Endometrial microvascular endothelial cells (primary cell): ENCODE results near the gene NTN4. TPM values are rescaled to one million over a fixed set of nuclear protein-coding genes. Genes with fewer than 3 reads are reported as not detected.
"Not testable (repeated sequence)": the region's sequence is repeated elsewhere in the genome, so short reads cannot be mapped to it uniquely, and the experiment has no call there.

ENCODE experiments used
- in situ Hi-C: cut with HindIII; loops from 2 replicates; pipeline ENCODE4 v1.10.0; 2017; ENCODE audit warnings: low sequenced_read_pairs, low pct_unique_long_range_greater_than_20kb; ENCODE audit errors: inconsistent ontology term
- total RNA-seq: library from RNA; depleted of rRNA; stranded (reverse); fragments of >200 nt; gene quantifications from one replicate; pipeline ENCODE4 v1.2.3, GENCODE V29; 2015; ENCODE audit errors: inconsistent ontology term

The NTN4 gene
- total RNA-seq, 1 donor from 2014 or later, result 119 TPM

DNA sequence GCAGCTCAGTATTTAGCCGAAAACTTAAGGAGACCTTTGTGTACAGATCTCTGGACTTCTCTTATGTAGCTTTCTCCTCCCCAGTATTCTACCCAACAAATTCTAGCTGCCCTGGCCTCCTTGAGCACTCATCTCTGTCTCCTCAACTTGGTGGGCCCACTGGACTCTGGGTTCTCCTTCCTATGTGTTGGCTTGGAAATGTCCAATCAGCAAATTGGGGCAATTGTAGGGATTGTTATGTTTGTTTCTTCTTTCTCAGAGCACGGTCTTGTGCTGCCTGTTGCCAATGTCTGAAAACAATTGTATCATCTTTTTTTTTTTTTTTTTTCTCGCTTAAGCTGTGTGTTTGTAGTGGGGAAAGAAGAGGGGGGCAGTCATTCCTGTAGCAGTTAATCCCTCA is 30.2 kb downstream of the NTN4 start:
- in situ Hi-C loops, result no loop called here

GRCh38 chr12:95759718-95760117 is 30.8 kb downstream of the NTN4 start:
- in situ Hi-C loops, result no loop called here

DNA sequence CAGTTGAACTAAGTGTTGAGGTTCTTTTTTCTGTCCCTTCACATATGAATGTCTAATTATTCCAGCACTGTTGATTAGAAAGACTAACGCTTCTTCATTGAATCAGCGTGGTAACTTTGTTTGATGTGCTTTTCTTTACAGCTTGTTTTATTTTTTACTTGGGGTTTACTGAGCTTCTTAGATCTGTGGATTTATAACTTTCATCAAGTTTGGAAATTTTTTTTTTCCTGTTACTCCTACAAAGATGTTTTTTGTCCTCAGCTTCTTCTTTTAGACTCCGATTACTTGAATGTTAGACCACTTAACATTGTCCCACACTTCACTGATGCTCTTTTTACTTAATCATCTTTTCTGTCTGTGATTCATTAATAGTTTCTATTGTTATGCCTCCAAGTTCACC is 31.5 kb downstream of the NTN4 start:
- in situ Hi-C loops, result no loop called here

DNA sequence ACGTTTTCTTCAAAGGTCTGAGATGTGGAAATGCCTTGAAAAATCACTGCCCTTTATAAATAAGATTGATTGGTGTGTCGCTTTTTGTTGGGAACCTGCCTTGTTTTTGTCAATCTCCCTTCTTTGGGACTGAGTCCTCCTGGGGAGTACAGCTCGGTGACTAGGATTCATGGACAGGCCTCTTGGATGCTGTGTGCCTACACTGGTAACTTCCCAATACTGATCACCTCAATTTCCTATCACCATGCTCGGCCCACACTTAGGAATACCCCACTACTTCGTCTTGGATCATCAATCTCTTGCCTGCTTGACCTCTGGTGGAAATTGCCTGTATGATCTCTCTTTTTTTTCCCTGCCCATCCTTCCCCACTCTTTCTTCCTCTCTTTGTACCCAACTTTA is 34.2 kb downstream of the NTN4 start:
- in situ Hi-C loops, result no loop called here

DNA sequence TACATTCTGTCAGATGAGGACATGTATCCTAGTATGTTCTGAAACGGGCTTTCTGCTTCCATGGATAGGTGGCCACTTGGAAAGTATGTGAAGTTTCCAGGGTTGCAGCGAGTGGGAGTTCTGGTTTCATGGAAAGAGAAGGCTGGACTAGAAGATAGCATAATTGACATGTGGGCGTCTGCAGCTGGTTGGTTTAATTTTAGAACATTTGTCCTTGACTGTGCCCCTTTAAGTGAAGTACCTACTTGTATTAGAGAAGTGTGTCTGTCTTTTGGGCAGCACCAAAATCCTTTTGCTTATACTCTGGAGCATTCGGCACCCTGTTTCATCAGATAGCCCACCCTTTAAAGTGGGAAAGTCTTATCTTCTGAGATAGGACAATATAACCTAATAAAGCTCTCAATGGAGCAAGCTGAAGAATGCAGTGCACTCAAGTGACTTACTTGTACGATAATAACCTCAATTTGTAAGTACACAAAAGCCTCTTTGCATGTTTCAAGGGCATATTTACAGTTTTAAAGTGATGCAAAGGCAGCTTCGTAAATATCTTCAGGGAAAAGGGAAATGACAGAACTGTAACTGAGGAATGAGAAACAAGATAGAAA is 35.2 kb downstream of the NTN4 start:
- in situ Hi-C loops, result no loop called here

DNA sequence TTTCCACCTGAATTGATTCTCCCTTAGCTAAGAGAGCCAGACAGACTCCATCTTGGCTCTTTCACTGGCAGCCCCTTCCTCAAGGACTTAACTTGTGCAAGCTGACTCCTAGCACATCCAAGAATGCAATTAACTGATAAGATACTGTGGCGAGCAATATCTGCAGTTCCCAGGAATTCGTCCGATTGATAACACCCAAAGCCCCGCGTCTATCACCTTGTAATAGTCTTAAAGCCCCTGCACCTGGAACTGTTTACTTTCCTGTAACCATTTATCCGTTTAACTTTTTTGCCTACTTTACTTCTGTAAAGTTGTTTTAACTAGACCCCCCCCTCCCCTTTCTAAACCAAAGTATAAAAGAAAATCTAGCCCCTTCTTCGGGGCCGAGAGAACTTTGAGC is 44.5 kb downstream of the NTN4 start:
- in situ Hi-C loops, result not testable (repeated sequence)

DNA sequence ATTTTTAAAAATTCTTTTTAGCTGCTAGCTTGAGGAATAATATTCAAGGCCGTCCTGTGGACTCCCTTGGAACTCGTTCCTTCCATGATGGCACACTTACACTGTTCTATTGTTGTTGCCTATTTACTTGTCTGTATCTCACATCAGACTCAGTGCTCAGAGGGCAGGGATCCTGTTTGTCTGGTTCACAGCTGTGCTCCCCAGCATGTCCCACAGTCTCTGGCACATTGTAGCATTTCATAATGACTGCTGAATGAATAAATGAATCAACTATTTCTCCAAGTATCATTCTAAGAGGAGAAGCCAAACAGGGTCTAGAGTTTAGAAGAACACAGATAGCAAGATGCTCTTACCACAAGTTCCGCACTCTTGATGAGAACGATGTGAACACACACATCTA is 48.0 kb downstream of the NTN4 start:
- in situ Hi-C loops, result no loop called here

DNA sequence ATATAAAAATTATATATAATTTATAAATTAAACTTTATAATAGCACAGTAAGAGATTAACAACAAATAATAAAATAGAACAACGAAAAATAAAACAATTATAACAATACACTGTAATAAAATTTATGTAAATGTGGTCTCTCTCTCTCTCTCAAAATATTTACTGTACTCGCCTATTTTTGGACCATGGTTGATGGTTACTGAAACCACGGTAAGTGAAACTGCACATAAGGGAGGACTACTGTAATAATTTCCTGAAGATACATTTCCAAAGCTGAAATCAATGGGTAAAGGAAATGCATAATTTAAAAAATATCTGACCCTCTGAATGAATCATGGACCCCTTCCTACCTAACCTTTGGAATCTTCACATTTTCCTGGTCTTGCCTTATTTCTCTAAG is 48.9 kb downstream of the NTN4 start:
- in situ Hi-C loops, result no loop called here

DNA sequence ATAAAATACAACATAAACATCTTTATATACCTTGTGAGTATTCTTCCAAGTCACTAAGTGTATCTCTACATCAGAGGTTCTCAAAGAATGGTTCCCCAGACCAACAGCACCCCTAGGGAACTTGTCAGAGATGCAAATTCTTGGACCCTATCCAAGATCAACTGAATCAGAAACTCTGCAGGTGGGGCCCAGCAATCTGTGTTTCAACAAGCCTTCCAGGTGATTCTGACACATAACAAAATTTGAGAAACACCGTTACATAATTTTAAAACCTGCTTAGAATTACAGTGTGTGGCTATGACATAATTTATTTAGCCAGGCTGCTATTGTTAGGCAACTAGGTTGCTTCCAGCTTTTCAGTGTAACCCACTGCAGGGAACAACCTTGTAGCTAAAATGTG is 49.8 kb downstream of the NTN4 start:
- in situ Hi-C loops, result no loop called here

GRCh38 chr12:95739561-95740313 is 50.8 kb downstream of the NTN4 start:
- in situ Hi-C loops, result no loop called here

DNA sequence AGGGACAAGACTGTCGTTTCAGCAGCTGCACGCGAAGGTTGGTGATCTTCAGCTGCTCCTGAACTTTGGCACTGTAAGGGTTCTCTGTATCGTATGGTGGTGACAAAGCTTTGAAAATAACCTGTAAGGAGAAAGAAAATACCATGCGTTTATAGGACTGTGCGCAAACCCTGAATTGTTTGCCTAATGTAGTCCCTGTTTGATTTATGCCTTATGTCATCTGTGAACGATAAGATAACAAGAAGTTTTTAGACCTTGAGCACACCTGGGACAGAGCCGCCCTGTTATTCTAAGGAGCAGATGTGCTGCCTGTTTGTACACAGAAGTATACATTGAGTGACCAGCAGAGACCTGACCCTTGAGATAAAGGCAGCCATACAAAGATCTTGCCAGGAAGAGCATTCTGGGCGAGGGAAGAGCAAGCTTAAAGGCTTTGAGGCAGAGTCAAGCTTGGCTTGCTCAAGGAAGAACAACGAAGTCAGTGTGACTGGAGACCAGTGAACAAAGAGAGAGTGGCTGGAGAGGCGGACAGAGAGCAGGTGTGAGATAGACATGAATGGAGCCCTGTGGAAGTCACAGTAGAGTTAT is 52.4 kb downstream of the NTN4 start:
- in situ Hi-C loops, result no loop called here

DNA sequence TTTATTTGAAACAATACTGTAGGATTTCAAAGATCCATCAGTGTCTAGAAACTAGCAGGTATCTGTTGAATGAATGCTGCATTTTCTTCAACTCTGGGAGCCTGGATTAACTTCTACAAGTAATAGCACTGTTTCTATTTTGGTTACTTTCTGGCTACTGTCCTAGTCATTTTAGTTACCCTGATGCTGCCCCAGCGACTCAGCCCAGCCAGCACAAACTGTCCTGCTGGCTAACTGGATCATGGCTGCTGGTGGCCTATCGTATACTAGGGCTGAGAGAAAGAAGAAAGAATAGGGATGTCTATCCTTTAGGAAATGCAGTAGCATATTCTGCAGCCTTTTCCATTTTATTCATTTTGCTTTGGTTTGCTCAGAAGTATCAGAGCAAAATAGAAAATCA is 53.9 kb downstream of the NTN4 start:
- in situ Hi-C loops, result no loop called here

- in situ Hi-C loops, result not testable (repeated sequence)
Observed at GRCh38 chr12:95735728-95736127, 54.8 kb downstream of the NTN4 start.

DNA sequence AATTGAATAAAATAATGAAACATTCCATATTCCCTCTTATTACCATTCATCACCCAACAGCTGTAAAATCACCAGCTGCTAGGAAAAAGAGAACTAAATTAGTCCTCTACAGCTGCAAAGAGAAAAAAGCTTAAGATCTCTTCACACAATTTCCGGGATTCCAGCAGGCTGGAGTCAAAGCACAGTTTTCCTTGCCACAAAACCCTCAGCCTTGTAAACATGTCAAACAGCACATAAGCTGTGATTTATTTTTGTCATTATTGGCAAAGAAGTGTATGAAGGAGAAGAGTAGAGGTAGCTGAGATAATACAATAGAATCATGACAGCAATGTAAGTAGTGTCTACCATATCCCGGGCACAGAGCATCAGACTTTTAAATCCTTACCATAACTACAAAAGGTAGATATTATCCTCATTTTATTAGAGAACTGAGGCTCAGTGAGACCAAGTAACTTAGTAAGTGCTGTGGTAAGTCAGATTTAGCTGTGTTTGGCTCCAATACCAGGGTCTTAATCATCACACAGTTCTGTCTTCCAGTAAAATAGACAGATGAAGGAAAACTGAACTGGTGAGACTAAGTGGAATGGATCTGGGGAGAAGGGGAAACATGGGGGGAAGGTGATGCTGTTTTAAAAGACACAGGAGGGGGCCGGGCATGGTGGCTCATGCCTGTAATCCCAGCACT is 57.3 kb downstream of the NTN4 start:
- in situ Hi-C loops, result no loop called here

GRCh38 chr12:95731519-95731958 is 59.0 kb downstream of the NTN4 start:
- in situ Hi-C loops, result no loop called here

DNA sequence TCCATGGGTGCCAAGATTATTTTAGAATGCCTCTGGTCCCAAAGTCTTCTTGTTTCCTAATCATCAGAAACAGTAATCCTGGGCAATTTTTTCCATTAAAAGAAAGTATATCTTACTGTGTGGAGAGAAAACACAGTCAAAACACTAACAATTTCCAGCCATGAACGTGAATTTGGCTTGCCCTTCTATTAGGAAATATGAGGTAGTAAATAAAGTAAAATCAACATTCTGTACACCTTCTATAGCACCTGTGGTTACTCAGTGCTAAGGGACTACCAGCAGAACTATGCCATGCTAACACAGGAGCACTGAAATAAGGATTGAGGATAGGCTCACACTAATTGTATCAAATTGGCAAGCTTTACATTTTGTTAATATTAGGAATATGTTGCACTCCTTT is 60.1 kb downstream of the NTN4 start:
- in situ Hi-C loops, result no loop called here

GRCh38 chr12:95726903-95727302 is 63.7 kb downstream of the NTN4 start:
- in situ Hi-C loops, result no loop called here

DNA sequence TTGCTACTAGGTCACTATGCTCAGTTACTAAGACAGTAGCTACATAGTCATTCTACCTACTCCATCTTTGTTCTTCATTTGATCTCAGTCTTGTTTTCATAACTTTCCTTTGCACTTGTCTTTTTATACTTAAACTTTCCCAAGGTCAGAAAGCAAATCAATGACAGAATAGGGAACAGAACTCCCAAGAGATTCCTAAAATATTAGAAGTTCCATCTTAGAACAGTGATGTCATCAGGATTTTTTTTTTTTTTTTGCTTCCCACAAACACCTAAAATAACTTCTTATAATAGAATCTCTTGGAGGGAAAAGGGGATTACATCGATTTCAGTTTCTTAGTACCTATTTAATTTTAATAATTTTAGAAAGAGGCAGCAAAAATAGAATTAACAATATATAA is 65.8 kb downstream of the NTN4 start:
- in situ Hi-C loops, result no loop called here

DNA sequence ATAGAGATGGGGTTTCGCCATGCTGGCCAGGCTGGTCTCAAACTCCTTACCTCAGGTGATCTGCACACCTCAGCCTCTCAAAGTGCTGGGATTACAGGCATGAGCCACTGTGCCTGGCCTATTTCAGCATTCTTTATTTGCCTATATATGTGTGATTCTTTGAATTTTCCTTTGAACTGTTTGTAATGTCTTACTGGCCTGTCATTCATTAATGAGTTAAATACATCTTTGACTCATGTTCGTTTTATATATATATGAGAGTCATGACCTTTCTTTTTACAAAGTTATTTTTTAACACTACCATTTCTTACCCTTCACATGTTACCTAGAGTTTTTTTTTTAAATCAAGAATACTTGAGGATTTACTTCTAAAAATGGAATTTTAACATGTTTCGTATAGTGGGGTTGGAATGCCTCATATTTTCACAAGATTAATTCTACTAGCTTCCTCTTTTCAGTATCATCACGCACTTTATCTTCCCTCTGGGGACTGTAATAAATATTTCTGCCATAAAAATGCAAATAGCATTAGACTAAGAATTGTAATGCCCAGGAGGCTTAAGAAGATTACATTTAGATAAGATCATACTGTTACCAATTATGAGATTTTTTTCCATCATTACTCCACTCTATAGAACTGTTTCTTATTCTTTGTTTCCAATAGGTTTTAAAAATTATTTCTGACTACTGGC is 66.7 kb downstream of the NTN4 start:
- in situ Hi-C loops, result no loop called here
